ENCODE data around the gene FBXL17. TPM values are rescaled to one million over a fixed set of nuclear protein-coding genes. Genes with fewer than 3 reads are reported as not detected.

Gene FBXL17
- total and polyA plus RNA-seq, 9 of the 15 experiments (the other 6 are each of a cell fraction or from before 2014, with no cell fraction given): 0.32 to 5.4 (median 1.8) TPM

DNA sequence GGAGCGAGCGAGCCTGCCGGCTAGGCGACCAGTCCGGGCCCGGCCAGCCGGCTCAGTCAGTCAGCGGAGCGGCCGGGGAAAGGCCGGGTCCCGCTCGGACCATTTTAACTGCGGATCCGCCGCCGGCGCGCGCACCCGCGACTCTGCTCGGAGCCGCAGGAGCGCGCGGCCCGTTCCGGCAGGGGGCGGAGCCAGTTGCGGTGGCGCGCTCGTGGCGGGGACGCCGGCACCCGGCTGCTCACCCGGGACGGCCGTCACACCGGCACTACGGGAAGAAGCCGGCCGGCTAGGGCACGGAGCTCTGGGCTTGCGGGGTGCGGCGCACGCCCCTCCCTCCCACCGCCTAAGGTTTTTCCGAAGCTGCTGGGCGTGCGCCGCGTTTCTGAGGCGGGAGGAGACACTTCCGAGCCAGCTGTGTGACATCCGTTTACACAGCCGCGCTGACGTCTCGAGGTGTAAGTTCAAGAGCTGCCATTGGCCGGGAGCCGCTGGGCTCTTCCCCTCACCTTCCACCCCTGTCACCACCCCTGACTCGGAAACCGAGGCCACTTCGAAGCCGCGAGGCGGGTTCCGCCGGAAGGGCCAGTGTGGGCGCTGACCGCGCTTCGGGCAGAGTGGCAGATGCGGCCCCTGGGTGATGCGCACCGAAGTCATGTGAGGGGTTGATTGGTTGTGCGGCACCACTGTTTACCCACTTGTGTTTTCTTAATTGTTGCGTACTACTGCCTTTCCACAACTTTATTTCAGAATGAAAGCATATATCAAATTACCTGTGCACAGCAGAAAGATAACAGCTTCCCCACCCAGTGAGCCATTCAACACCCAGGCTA is at the start of gene FBXL17 (continued):
- no peak for TF ChIP-seq POLR3G (IDR thresholded peaks at IDR 0.05; ENCODE audit: extremely low read depth, insufficient read length, insufficient replicate concordance)
- TF ChIP-seq HNRNPK (IDR thresholded peaks at IDR 0.05; ENCODE audit: low read depth, low read length, poor library complexity, severe bottlenecking): no peak
- no peak for TF ChIP-seq HLTF (IDR thresholded peaks at IDR 0.05)
- no peak for TF ChIP-seq CBFB (CRISPR knock-in tag; IDR thresholded peaks at IDR 0.05)
- no peak; the same call in 1 of the 2 replicates for TF ChIP-seq FOXJ2 (tag; IDR thresholded peaks at IDR 0.05)
- no peak; the same call in 1 of the 2 replicates for TF ChIP-seq MECOM (CRISPR knock-in tag; IDR thresholded peaks at IDR 0.05)
- TF ChIP-seq, protein P1, sequence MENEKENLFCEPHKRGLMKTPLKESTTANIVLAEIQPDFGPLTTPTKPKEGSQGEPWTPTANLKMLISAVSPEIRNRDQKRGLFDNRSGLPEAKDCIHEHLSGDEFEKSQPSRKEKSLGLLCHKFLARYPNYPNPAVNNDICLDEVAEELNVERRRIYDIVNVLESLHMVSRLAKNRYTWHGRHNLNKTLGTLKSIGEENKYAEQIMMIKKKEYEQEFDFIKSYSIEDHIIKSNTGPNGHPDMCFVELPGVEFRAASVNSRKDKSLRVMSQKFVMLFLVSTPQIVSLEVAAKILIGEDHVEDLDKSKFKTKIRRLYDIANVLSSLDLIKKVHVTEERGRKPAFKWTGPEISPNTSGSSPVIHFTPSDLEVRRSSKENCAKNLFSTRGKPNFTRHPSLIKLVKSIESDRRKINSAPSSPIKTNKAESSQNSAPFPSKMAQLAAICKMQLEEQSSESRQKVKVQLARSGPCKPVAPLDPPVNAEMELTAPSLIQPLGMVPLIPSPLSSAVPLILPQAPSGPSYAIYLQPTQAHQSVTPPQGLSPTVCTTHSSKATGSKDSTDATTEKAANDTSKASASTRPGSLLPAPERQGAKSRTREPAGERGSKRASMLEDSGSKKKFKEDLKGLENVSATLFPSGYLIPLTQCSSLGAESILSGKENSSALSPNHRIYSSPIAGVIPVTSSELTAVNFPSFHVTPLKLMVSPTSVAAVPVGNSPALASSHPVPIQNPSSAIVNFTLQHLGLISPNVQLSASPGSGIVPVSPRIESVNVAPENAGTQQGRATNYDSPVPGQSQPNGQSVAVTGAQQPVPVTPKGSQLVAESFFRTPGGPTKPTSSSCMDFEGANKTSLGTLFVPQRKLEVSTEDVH (IDR thresholded peaks at IDR 0.05; ENCODE audit: low read depth, partially characterized antibody): peak; percentile 69
- no peak for TF ChIP-seq ZNF445 (CRISPR knock-in tag; IDR thresholded peaks at IDR 0.05; ENCODE audit: low read depth)
- no peak for TF ChIP-seq ZNF696 (CRISPR knock-in tag; conservative IDR thresholded peaks at IDR 0.05)
- no peak for TF ChIP-seq RFX5 (IDR thresholded peaks at IDR 0.05; ENCODE audit: low read depth, low read length)
- TF ChIP-seq, protein P2, sequence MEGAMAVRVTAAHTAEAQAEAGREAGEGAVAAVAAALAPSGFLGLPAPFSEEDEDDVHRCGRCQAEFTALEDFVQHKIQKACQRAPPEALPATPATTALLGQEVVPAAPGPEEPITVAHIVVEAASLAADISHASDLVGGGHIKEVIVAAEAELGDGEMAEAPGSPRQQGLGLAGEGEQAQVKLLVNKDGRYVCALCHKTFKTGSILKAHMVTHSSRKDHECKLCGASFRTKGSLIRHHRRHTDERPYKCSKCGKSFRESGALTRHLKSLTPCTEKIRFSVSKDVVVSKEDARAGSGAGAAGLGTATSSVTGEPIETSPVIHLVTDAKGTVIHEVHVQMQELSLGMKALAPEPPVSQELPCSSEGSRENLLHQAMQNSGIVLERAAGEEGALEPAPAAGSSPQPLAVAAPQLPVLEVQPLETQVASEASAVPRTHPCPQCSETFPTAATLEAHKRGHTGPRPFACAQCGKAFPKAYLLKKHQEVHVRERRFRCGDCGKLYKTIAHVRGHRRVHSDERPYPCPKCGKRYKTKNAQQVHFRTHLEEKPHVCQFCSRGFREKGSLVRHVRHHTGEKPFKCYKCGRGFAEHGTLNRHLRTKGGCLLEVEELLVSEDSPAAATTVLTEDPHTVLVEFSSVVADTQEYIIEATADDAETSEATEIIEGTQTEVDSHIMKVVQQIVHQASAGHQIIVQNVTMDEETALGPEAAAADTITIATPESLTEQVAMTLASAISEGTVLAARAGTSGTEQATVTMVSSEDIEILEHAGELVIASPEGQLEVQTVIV (CRISPR knock-in tag; IDR thresholded peaks at IDR 0.05; ENCODE audit: borderline replicate concordance): no peak
- TF ChIP-seq NR2F6 (CRISPR knock-in tag; IDR thresholded peaks at IDR 0.05): no peak
- no peak for TF ChIP-seq ZKSCAN3 (CRISPR knock-in tag; IDR thresholded peaks at IDR 0.05)
- TF ChIP-seq ZNF79 (CRISPR knock-in tag; IDR thresholded peaks at IDR 0.05; ENCODE audit: low read depth): no peak
- TF ChIP-seq EP300 (IDR thresholded peaks at IDR 0.05; ENCODE audit: low read length): peak; percentile 60; the same call in 1 of the 2 replicates
- peak; percentile 79 for TF ChIP-seq MEIS2 (IDR thresholded peaks at IDR 0.05; ENCODE audit: partially characterized antibody)
- TF ChIP-seq KAT2B (IDR thresholded peaks at IDR 0.05; ENCODE audit: low read depth, low read length): no peak
- no peak for TF ChIP-seq TCF7L2 (IDR thresholded peaks at IDR 0.05; ENCODE audit: low read depth, low read length)
- TF ChIP-seq XRCC5 (IDR thresholded peaks at IDR 0.05; ENCODE audit: low read depth, low read length): peak; percentile 43; the same call in 1 of the 2 replicates
- TF ChIP-seq CCAR2 (IDR thresholded peaks at IDR 0.05; ENCODE audit: low read depth, low read length): no peak
- no peak for TF ChIP-seq FOXM1 (IDR thresholded peaks at IDR 0.05; ENCODE audit: low read depth)
- no peak; the same call in 1 of the 2 replicates for TF ChIP-seq FOXM1 (CRISPR knock-in tag; IDR thresholded peaks at IDR 0.05; ENCODE audit: low read depth)
- TF ChIP-seq, protein P3, sequence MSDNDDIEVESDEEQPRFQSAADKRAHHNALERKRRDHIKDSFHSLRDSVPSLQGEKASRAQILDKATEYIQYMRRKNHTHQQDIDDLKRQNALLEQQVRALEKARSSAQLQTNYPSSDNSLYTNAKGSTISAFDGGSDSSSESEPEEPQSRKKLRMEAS (CRISPR knock-in tag; IDR thresholded peaks at IDR 0.05): peak; percentile 67; the same call in 1 of the 2 replicates

Data from K562 (cell line).